ACHN (cell line): ENCODE data around the gene MAP3K7CL.

Source experiments
- DNase-seq: peaks from one replicate; pipeline ENCODE4 v3.0.0-alpha.2; 2015
- in situ Hi-C: cut with HindIII; loops from 2 replicates; pipeline ENCODE4 v1.10.0; 2017; ENCODE audit warnings: low sequenced_read_pairs, low pct_ligation_motif_present, low pct_unique_long_range_greater_than_20kb

Gene MAP3K7CL, protein sequence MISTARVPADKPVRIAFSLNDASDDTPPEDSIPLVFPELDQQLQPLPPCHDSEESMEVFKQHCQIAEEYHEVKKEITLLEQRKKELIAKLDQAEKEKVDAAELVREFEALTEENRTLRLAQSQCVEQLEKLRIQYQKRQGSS

DNA sequence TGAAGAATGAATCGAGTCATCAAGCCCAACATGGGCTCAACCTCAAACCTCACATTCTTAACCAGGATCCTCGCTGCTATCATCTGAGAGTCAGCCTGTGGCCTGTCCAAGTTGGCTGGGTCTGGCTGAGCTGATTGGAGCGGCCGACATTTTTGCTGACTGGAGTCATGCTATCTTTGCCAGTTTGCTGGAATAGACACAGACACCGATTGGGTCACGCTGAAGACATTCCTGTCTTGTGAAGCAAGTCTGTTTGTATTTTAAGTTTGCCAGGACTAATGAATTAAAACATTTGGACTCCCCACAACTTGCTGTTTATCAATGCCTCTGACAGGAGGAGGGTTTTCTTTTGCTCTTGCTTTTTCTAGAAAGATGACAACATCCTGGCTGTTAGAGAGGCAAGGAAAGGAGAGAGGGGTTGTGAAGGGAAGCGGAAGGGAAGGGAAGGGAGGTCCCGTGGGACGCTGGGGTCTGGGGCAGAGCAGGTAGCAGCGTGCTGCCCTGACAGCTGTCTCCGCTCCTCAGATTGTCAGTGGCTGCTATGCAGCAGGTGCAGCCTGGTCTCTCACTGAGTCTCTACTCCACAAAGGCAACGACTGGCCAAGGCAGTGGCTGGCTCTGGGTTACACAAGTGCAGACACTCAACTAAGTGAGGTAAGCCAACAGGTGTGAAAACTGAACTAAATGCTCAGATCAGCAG, at the start of gene MAP3K7CL:
MAP3K7CL (plus strand) TSS at position 375 of the 700 bp plus-strand sequence. CDS start 2,701 bp downstream, outside the sequence.
- in situ Hi-C loops, result no loop called here
- DNase-seq, result peak; percentile 97

DNA sequence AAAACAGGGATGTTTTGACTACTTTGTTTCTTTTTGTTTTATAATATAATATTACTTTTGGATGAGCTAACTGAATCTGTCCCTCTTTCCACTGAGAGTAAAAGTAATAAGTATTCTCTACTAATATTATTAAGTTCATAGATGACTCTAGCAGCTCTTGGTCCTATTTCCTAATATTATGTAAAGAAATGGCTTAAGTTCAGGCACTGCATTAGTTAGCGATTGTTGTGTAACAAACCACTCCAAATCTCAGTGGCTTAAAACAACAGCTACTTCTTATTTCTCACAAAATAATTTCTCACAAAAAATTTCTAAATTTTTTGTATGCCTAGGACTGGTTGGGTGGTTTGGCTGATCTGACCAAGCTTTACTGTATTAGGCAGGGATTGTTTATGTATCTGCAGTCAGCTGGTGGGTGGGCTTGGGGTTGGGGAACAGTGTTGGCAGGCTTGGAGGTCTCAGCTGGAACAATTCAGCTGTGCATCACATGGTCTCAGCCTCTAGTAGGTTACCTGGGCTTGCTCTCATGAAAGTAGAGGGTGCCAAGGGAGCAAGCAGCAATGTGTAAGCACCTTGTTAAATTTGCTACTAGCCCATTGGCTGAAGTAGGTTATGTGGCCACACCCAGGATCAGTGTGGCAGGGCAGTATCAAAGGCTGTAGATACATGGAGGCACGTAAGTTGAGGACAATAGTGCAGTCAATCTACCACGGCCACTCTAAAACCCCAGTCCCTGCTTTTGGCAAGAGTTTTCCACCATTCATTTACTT, 48.2 kb upstream of the MAP3K7CL start:
- in situ Hi-C loops, result loop anchor here (25.0 kb wide), 1 partner anchor 280 kb away; no protein-coding TSS in a partner anchor
- no peak for DNase-seq

DNA sequence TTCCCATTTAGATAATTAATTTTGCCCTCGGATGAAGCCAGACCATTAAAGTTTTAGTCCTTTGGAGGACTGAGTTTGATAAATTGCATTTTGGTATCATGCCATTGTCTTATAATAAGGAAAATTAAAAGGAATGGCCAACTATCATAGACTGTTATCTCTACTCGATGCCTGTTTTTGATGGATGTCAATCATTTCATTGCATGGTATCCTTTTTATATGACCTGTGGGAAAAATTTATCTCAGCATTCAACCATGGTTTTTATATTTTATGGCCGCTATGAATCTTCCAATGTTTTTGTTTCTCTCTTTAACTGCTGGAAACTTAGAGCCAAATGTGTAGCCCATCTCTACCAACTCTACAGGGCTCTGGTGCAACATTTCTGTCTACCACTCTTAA, 47.1 kb upstream of the MAP3K7CL start:
- in situ Hi-C loops, result loop anchor here (25.0 kb wide), 1 partner anchor 279 kb away; no protein-coding TSS in a partner anchor
- no peak for DNase-seq

- in situ Hi-C loops, result loop anchor here (25.0 kb wide), 1 partner anchor 278 kb away; no protein-coding TSS in a partner anchor
Observed at GRCh38 chr21:29084372-29084771, 46.1 kb upstream of the MAP3K7CL start.

DNA sequence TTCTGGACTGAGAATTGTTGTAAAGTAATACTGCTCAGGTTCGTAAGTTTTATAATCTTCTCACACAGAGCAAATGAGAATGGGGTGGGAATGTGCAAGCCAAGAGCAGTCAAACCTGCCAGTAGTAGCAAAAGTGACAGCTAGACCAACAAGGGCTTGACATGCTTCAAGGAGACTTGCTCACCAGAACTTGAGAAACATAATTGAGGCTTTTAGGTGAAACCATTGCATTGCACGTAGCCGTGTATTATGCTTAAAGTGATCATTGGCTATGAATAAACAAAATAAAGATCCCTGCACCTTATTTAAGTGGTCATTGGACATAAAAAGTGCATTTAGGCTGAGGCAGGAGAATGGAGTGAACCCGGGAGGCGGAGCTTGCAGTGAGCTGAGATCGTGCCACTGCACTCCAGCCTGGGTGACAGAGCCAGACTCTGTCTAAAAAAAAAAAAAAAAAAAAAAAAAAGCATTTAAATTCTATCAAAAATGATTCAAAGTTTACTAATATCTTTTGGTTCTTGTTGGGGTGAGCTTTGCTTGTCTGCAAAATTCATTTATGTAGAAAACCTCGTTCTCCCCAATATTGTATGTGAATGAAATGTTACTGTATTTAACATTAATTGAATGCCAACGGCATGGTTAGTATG, 45.2 kb upstream of the MAP3K7CL start:
- in situ Hi-C loops, result loop anchor here (25.0 kb wide), 1 partner anchor 277 kb away; no protein-coding TSS in a partner anchor

More at GRCh38 chr21:29084372-29084771, 46.1 kb upstream of the MAP3K7CL start:
- DNase-seq, result no peak

GRCh38 chr21:29091033-29091432, 39.4 kb upstream of the MAP3K7CL start:
- no peak for DNase-seq
- in situ Hi-C loops, result loop anchor here (25.0 kb wide), 1 partner anchor 271 kb away; no protein-coding TSS in a partner anchor

More for the DNA sequence above, 45.2 kb upstream of the MAP3K7CL start:
- no peak for DNase-seq

GRCh38 chr21:29092102-29092959, 38.1 kb upstream of the MAP3K7CL start:
- in situ Hi-C loops, result loop anchor here (25.0 kb wide), 1 partner anchor 270 kb away; no protein-coding TSS in a partner anchor
- DNase-seq, result no peak

DNA sequence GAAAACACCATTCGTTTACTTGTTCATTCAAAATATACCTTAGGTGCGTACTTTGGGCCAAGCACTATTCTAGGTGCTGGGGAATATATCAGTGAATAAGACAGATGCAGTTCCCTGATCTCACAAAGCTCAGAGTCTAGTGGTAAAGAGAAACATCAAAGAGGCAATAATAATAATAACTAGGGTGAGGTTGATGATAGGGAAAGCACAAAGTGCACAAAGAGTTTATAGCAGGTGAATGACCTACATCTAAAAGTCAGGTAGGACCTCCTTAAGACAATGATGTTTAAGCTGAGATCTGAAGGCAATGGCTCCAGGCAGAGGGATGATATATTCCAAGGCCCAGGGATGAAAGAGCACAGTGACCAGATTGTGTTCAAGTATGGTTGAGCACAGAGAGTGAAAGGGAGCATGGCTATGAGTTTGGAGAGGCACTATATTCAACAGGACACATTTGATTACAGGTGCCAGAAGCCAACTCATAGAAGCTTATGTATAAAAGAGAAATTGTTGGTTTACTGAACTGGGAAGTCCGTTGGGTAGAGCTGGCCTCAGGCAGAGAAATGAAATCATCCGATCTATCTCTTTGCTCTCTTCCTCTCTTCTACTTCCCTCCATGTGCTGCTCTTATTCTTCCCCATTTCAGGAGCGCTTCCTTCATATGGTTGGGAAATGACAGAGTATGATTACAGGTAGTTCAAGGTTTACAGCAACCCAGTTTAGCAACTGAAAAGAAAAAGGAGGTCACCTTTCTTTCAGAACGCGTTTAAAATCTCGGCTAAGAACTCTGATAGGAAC, 34.0 kb upstream of the MAP3K7CL start:
- in situ Hi-C loops, result loop anchor here (25.0 kb wide), 1 partner anchor 266 kb away; no protein-coding TSS in a partner anchor
- no peak for DNase-seq

- in situ Hi-C loops, result loop anchor here (25.0 kb wide), 1 partner anchor 264 kb away; no protein-coding TSS in a partner anchor
- DNase-seq, result no peak
Observed at GRCh38 chr21:29098156-29098555, 32.3 kb upstream of the MAP3K7CL start.

GRCh38 chr21:29102791-29103257, 27.6 kb upstream of the MAP3K7CL start:
- in situ Hi-C loops, result no loop called here
- DNase-seq, result no peak

DNA sequence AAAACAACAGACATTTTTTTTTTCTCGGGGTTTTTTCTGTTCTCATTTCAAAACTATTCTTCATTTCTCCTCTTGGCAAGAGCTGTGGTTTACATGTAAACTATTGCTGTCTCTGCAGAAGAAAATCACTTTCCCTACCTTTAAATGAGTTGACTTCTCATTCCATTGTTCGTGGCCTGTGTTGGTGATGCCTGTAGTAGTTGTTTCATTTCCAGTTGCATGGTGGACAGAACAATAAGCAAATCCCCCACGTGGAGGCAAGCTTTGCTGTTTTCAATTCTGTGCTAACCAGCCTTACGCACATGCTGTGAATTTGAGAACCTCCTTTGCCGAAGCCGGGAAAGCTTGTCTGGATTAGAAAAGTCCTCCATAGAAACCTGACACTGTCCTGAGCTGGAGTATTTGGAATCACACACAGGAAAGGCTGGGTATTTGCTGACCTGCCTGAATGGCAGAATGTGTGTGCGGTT, 26.2 kb upstream of the MAP3K7CL start:
- DNase-seq, result no peak
- in situ Hi-C loops, result no loop called here

GRCh38 chr21:29105218-29105617, 25.2 kb upstream of the MAP3K7CL start:
- peak; percentile 60 for DNase-seq
- in situ Hi-C loops, result no loop called here

DNA sequence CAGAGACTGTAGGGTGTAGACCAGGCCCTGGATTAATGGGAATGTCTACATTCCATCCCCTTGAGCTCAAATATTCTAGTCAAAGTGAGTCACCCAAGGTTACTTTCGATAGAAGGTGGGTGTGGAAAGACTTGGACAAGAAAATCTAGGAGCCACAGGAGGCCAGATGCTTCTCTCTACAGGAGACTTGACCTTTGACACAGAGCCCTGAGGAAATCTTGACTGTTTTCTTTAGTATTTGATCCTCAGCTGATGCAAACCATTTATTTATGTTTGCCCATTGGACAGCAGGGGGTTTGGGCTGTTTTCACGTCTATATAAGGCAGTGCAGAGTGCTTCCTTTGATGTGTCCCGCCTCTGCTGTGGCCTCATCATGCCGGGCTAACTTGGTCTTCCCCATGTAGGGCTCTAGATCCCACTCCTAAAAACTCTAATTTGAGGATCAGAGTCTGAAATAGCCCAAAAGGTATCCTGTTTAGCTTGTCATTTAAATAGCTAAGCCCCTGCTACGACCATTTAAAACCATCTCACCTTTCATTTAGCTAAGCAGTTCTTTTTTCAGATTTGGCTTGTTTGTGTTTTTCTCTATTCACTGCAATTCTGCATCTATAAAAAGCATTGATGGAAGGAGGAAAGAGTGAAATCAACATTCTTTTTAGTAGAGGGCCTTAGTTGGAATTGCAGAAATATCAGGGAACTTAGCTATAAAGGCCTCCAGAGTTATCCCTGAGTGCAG, 15.5 kb upstream of the MAP3K7CL start:
- peak; percentile 32 for DNase-seq
- in situ Hi-C loops, result no loop called here

DNA sequence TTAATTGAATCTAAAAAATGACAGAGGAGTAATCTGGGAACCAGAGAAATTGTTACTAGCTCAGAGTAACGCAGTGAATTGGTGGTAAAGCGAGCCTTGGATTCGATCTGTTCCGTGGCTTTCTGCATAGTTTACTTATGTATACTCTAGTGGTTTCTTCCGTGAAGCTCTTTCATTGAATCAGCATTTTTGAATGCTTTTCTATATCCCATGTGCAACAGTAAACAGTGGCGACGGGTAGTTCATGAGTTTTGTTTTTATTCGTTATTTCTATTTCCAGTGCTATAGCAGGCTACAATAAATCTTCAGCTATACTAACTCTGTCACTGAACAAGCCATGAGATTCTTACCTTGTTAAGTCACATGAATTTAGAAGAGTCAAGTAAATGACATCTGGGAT, 14.5 kb upstream of the MAP3K7CL start:
- in situ Hi-C loops, result no loop called here
- DNase-seq, result no peak

GRCh38 chr21:29117372-29117955, 13.0 kb upstream of the MAP3K7CL start:
- no peak for DNase-seq
- in situ Hi-C loops, result no loop called here

- DNase-seq, result no peak
- in situ Hi-C loops, result no loop called here
Observed at GRCh38 chr21:29121759-29122158, 8.7 kb upstream of the MAP3K7CL start.
